HG03342 (cell line): ENCODE results near the gene CC2D2A.
"Not testable (repeated sequence)": the region's sequence is repeated elsewhere in the genome, so short reads cannot be mapped to it uniquely, and the experiment has no call there.

ENCODE experiments used
- ATAC-seq: cut with Tn5 transposase; IDR thresholded peaks from one replicate; pipeline ENCODE4 v1.9.1; 2021; ENCODE audit warnings: mild to moderate bottlenecking, moderate library complexity; ENCODE audit not compliant: unreplicated experiment

Gene CC2D2A

GRCh38 chr4:15556511-15557092 is 86.9 kb downstream of the CC2D2A start:
- ATAC-seq: no peak

- ATAC-seq: no peak
These were observed 88.3 kb downstream of the CC2D2A start for GRCh38 chr4:15557786-15558550.

GRCh38 chr4:15558561-15558960 is 88.9 kb downstream of the CC2D2A start:
- ATAC-seq: no peak

- ATAC-seq: no peak
These were observed 92.4 kb downstream of the CC2D2A start for GRCh38 chr4:15562114-15562513.

DNA sequence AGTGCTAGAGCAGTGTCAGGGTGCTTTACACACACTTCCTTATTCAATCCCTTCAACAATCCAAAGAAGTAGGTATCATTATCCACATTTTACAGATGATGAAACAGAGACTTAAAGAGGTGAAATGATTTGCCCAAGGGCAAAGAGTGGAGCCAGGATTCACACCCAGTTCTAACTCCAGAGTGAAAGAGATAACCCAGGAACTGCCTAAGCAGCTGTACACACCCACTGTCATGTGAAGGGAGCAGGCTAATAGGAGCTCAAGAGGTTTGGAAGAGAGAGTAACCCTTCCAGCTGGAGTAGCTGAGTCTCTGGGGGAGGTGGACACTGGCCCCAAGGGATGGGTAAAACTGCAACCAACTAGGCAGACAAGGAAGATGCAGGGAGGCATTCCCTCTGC is 92.9 kb downstream of the CC2D2A start:
- ATAC-seq: no peak

- ATAC-seq: no peak
These were observed 94.2 kb downstream of the CC2D2A start for GRCh38 chr4:15563871-15564270.

DNA sequence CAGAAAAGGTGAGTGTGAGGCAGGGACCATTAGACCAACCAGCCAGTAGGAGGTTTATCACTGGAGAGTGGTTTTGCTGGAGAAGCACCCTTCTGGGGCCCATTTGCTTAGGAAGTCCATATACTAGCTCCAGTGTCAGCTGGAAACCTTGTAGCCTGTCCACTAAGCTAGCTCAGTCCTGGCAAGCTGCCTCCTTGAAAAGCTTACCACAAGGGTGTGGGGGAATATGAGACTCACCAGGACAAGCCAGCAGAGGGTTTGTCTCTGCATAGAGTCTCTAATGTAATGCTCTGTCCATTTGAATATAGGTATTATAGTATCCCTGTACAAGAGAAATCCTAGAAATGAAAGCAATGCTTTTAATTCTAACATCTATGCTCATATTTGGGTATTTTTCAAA is 99.1 kb downstream of the CC2D2A start:
- no peak for ATAC-seq

GRCh38 chr4:15569746-15570145 is 100.1 kb downstream of the CC2D2A start:
- no peak for ATAC-seq

- ATAC-seq: no peak
These were observed 106.3 kb downstream of the CC2D2A start for GRCh38 chr4:15575966-15576365.

GRCh38 chr4:15577508-15577907 is 107.8 kb downstream of the CC2D2A start:
- ATAC-seq: no peak

- no peak for ATAC-seq
These were observed 115.1 kb downstream of the CC2D2A start for GRCh38 chr4:15584785-15585184.

GRCh38 chr4:15585331-15585730 is 115.6 kb downstream of the CC2D2A start:
- ATAC-seq: no peak

DNA sequence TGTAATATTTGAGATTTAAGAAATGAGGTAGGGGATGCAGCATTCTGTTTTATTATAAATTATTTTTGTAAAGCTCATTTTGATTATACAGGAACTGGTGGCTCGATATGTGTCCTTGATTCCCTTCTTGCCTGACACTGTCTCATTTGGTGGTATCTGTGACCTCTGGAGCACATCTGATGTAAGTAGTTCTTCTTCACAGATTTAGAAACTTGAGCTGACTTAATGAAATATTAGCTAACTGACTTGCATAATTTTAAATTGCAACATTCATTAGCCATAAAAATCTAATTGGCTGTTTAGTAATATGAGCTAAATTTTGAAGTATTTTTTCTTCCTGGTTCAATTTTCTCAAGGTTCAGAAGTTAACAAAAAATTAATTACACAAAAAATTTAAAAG is 116.4 kb downstream of the CC2D2A start:
- ATAC-seq: no peak

- no peak for ATAC-seq
These were observed 118.0 kb downstream of the CC2D2A start for GRCh38 chr4:15587649-15588048.

GRCh38 chr4:15592799-15593198 is 123.1 kb downstream of the CC2D2A start:
- ATAC-seq: no peak

- no peak for ATAC-seq
These were observed 129.0 kb downstream of the CC2D2A start for GRCh38 chr4:15598644-15599043.

DNA sequence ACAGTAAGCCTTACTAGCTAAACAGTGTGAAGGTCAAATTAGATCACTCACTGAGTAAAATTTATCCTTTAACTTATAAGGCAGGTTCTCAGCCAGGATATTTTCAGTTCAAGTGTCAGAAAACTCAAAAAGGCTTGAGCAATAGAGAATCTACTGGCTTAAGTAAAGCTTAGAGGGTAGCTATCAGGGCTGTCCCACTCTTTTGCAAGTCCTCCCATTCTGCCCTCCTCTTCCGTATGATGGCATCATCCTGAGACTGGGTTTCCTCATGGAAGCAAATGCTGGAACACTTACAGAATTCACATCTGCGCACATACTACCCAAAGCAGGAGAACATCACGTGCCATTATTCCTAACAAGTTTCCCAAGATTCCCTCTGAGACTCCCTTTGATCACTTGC is 130.5 kb downstream of the CC2D2A start:
- no peak for ATAC-seq

GRCh38 chr4:15601862-15602261 is 132.2 kb downstream of the CC2D2A start:
- ATAC-seq: no peak

DNA sequence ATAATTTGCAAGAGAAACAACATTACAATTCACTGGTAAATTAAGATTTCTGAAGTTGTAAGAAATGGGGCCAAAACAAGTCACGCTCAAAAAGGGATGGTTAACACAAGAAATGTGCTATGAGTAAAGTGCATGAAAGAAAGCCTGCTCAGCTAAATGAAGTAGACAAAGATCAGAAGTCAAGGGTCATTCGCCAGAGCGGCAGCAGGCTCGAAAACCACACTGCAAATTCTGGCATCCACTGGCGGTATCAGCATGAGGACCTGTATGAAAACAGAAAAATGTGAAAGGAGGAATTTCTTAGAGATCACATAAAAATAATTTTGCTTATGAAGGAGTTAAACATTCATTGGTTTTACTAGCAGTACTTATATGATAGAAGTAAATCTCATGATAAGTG is 135.9 kb downstream of the CC2D2A start:
- ATAC-seq: no peak

DNA sequence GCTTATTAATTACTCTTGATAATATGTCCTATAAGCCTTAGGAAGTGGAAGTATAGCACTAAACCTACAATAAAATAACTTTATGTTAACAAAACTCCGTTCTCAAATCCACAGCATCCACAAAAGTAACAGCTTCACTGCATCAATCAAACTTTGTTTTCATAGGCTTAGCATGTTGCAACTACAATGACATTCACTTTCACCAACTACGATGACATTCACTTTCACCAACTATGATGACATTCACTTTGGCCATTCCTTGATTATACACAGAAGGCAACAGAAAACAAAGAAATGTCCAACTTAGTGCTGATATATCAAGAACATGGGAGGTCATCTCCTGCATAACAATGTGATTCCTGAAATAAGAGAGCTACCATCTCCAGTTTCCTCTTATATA is 141.2 kb downstream of the CC2D2A start:
- ATAC-seq: no peak

DNA sequence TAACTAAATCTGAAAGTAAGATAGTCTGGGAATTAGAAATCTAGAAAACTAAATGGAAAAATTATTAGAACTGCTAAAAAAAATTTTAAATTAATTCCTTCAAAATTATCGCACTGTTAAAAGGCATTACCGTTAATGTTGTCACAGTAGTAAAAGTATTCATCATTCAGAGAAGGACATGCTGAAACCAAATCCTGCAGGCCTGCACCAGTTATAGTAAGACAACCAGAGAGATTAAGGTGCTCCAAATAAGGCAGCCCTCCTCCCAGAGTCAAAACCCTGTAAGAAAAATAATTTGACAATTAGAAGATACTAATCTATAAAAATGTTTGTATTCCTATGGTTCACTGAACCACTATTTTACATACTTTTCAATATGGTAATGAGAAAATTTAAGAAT is 142.5 kb downstream of the CC2D2A start:
- ATAC-seq: no peak

DNA sequence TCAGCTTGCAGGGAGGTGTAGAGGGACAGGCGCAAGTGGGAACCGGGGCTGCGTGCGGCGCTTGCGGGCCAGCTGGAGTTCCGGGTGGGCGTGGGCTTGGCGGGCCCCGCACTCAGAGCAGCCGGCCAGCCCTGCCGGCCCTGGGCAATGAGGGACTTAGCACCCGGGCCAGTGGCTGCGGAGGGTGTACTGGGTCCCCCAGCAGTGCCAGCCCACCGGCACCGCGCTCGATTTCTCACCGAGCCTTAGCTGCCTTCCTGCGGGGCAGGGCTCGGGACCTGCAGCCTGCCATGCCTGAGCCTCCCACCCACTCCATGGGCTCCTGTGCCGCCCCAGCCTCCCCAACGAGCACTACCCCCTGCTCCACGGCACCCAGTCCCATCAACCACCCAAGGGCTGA is 145.2 kb downstream of the CC2D2A start:
- not testable (repeated sequence) for ATAC-seq

- ATAC-seq: not testable (repeated sequence)
These were observed 147.7 kb downstream of the CC2D2A start for GRCh38 chr4:15617407-15617806.
